Measurements from ENCODE around the gene RPP25.

The RPP25 gene

GRCh38 chr15:74962671-74963070, 6.1 kb upstream of the RPP25 start:
- 60 to 69% methylated on average over 1 to 2 of the region's 2 CpGs for WGBS, 2 experiments (ENCODE audit: insufficient coverage in 2 of 2)
- H3K27ac ChIP-seq (ENCODE audit: low read depth, low read length, severe bottlenecking), result no peak overlapping the region
- H3K4me3 ChIP-seq (ENCODE audit: extremely low read depth, insufficient read depth, low read length, poor library complexity, severe bottlenecking), result no peak overlapping the region
- H3K9me3 ChIP-seq (ENCODE audit: control insufficient read depth, low read length), result no peaks in the 10 kb centered on the region
- no peaks in the 10 kb centered on the region for H3K36me3 ChIP-seq (ENCODE audit: control insufficient read depth, insufficient read depth, low read length)
- peaks cover 14% of the 10 kb centered on the region for H3K4me1 ChIP-seq (ENCODE audit: control insufficient read depth, insufficient read depth, low read length, poor library complexity, severe bottlenecking)

- Histone ChIP-seq H3K4me1 (ENCODE audit: control insufficient read depth, insufficient read depth, low read length, poor library complexity, severe bottlenecking) (peaks cover 14% of the 10 kb centered on the region), H3K36me3 (ENCODE audit: control insufficient read depth, insufficient read depth, low read length) (no peaks in the 10 kb centered on the region), H3K4me3 (ENCODE audit: extremely low read depth, insufficient read depth, low read length, poor library complexity, severe bottlenecking) (no peak overlapping the region), H3K9me3 (ENCODE audit: control insufficient read depth, low read length) (no peaks in the 10 kb centered on the region), H3K27ac (ENCODE audit: low read depth, low read length, severe bottlenecking) (no peak overlapping the region)
- 85 to 94% methylated on average over 7 to 8 of the region's 8 CpGs for WGBS, 2 experiments (ENCODE audit: insufficient coverage in 2 of 2)
Observed at GRCh38 chr15:74962219-74962618, 5.6 kb upstream of the RPP25 start.

GRCh38 chr15:74961616-74962015, 5.0 kb upstream of the RPP25 start:
- Histone ChIP-seq H3K9me3 (ENCODE audit: control insufficient read depth, low read length) (no peaks in the 10 kb centered on the region), H3K4me3 (ENCODE audit: extremely low read depth, insufficient read depth, low read length, poor library complexity, severe bottlenecking) (no peak overlapping the region), H3K36me3 (ENCODE audit: control insufficient read depth, insufficient read depth, low read length) (no peaks in the 10 kb centered on the region), H3K27ac (ENCODE audit: low read depth, low read length, severe bottlenecking) (no peak overlapping the region), H3K4me1 (ENCODE audit: control insufficient read depth, insufficient read depth, low read length, poor library complexity, severe bottlenecking) (peaks cover 14% of the 10 kb centered on the region)
- WGBS, 2 experiments (ENCODE audit: insufficient coverage in 2 of 2), result 91 to 93% methylated on average over 4 of the region's 5 CpGs

- no peak overlapping the region for H3K4me3 ChIP-seq (ENCODE audit: extremely low read depth, insufficient read depth, low read length, poor library complexity, severe bottlenecking)
- no peak overlapping the region for H3K27ac ChIP-seq (ENCODE audit: low read depth, low read length, severe bottlenecking)
- H3K9me3 ChIP-seq (ENCODE audit: control insufficient read depth, low read length), result no peaks in the 10 kb centered on the region
- peaks cover 14% of the 10 kb centered on the region for H3K4me1 ChIP-seq (ENCODE audit: control insufficient read depth, insufficient read depth, low read length, poor library complexity, severe bottlenecking)
- no peaks in the 10 kb centered on the region for H3K36me3 ChIP-seq (ENCODE audit: control insufficient read depth, insufficient read depth, low read length)
- 100% methylated on average over 1 of the region's 3 CpGs; no CpG with 5 or more reads in 1 of the 2 experiments for WGBS, 2 experiments (ENCODE audit: insufficient coverage in 2 of 2)
Observed at GRCh38 chr15:74960995-74961588, 4.5 kb upstream of the RPP25 start.

GRCh38 chr15:74960286-74960685, 3.7 kb upstream of the RPP25 start:
- WGBS, 2 experiments (ENCODE audit: insufficient coverage in 2 of 2), result 86% methylated on average over 1 of the region's 1 CpG; no CpG with 5 or more reads in 1 of the 2 experiments
- H3K36me3 ChIP-seq (ENCODE audit: control insufficient read depth, insufficient read depth, low read length), result no peaks in the 10 kb centered on the region
- no peaks in the 10 kb centered on the region for H3K9me3 ChIP-seq (ENCODE audit: control insufficient read depth, low read length)
- H3K4me1 ChIP-seq (ENCODE audit: control insufficient read depth, insufficient read depth, low read length, poor library complexity, severe bottlenecking), result peaks cover 18% of the 10 kb centered on the region
- no peak overlapping the region for H3K4me3 ChIP-seq (ENCODE audit: extremely low read depth, insufficient read depth, low read length, poor library complexity, severe bottlenecking)
- no peak overlapping the region for H3K27ac ChIP-seq (ENCODE audit: low read depth, low read length, severe bottlenecking)

- Histone ChIP-seq H3K36me3 (ENCODE audit: control insufficient read depth, insufficient read depth, low read length) (no peaks in the 10 kb centered on the region), H3K4me1 (ENCODE audit: control insufficient read depth, insufficient read depth, low read length, poor library complexity, severe bottlenecking) (peaks cover 18% of the 10 kb centered on the region), H3K4me3 (ENCODE audit: extremely low read depth, insufficient read depth, low read length, poor library complexity, severe bottlenecking) (peak overlapping the region; percentile 44), H3K9me3 (ENCODE audit: control insufficient read depth, low read length) (no peaks in the 10 kb centered on the region), H3K27ac (ENCODE audit: low read depth, low read length, severe bottlenecking) (no peak overlapping the region)
- WGBS, 2 experiments (ENCODE audit: insufficient coverage in 2 of 2), result 15 to 17% methylated on average over 7 of the region's 8 CpGs
Observed at GRCh38 chr15:74959586-74959939, 3.0 kb upstream of the RPP25 start.

- H3K27ac ChIP-seq (ENCODE audit: low read depth, low read length, severe bottlenecking), result no peak overlapping the region
- WGBS, 2 experiments (ENCODE audit: insufficient coverage in 2 of 2), result 1 to 2% methylated on average over 41 to 42 of the region's 47 CpGs
- H3K36me3 ChIP-seq (ENCODE audit: control insufficient read depth, insufficient read depth, low read length), result no peaks in the 10 kb centered on the region
- H3K4me1 ChIP-seq (ENCODE audit: control insufficient read depth, insufficient read depth, low read length, poor library complexity, severe bottlenecking), result peaks cover 21% of the 10 kb centered on the region
- no peaks in the 10 kb centered on the region for H3K9me3 ChIP-seq (ENCODE audit: control insufficient read depth, low read length)
- peak overlapping the region; percentile 44 for H3K4me3 ChIP-seq (ENCODE audit: extremely low read depth, insufficient read depth, low read length, poor library complexity, severe bottlenecking)
Observed at GRCh38 chr15:74958908-74959585, 2.5 kb upstream of the RPP25 start.

- Histone ChIP-seq H3K36me3 (ENCODE audit: control insufficient read depth, insufficient read depth, low read length) (no peaks in the 10 kb centered on the region), H3K27ac (ENCODE audit: low read depth, low read length, severe bottlenecking) (no peak overlapping the region), H3K4me1 (ENCODE audit: control insufficient read depth, insufficient read depth, low read length, poor library complexity, severe bottlenecking) (peaks cover 26% of the 10 kb centered on the region), H3K4me3 (ENCODE audit: extremely low read depth, insufficient read depth, low read length, poor library complexity, severe bottlenecking) (peak overlapping the region; percentile 44), H3K9me3 (ENCODE audit: control insufficient read depth, low read length) (no peaks in the 10 kb centered on the region)
- 0 to 1% methylated on average over 22 to 27 of the region's 28 CpGs for WGBS, 2 experiments (ENCODE audit: insufficient coverage in 2 of 2)
Observed at GRCh38 chr15:74958320-74958907, 1.8 kb upstream of the RPP25 start.

GRCh38 chr15:74957476-74958035, 984 bp upstream of the RPP25 start:
- Histone ChIP-seq H3K4me3 (ENCODE audit: extremely low read depth, insufficient read depth, low read length, poor library complexity, severe bottlenecking) (peak overlapping the region; percentile 44), H3K9me3 (ENCODE audit: control insufficient read depth, low read length) (no peaks in the 10 kb centered on the region), H3K4me1 (ENCODE audit: control insufficient read depth, insufficient read depth, low read length, poor library complexity, severe bottlenecking) (peaks cover 26% of the 10 kb centered on the region), H3K36me3 (ENCODE audit: control insufficient read depth, insufficient read depth, low read length) (no peaks in the 10 kb centered on the region), H3K27ac (ENCODE audit: low read depth, low read length, severe bottlenecking) (no peak overlapping the region)
- 2 to 7% methylated on average over 23 to 24 of the region's 28 CpGs for WGBS, 2 experiments (ENCODE audit: insufficient coverage in 2 of 2)

- peak overlapping the region; percentile 44 for H3K4me3 ChIP-seq (ENCODE audit: extremely low read depth, insufficient read depth, low read length, poor library complexity, severe bottlenecking)
- H3K9me3 ChIP-seq (ENCODE audit: control insufficient read depth, low read length), result no peaks in the 10 kb centered on the region
- WGBS, 2 experiments (ENCODE audit: insufficient coverage in 2 of 2), result 3 to 4% methylated on average over 70 to 78 of the region's 88 CpGs
- no peak overlapping the region for H3K27ac ChIP-seq (ENCODE audit: low read depth, low read length, severe bottlenecking)
- H3K36me3 ChIP-seq (ENCODE audit: control insufficient read depth, insufficient read depth, low read length), result no peaks in the 10 kb centered on the region
- H3K4me1 ChIP-seq (ENCODE audit: control insufficient read depth, insufficient read depth, low read length, poor library complexity, severe bottlenecking), result peaks cover 23% of the 10 kb centered on the region
Observed at GRCh38 chr15:74955796-74956647, 550 bp downstream of the RPP25 start.

Measured in mesodermal cell (in vitro differentiated cells).